Gastroesophageal sphincter (tissue), 4 donors: Measurements from ENCODE around the gene SMIM38. TPM values are rescaled to one million over a fixed set of nuclear protein-coding genes. Genes with fewer than 3 reads are reported as not detected.
A peak's percentile ranks its signal among the peaks of the same experiment; 100 is the strongest.

ENCODE experiments used
- ATAC-seq: fragments of 150-250 bp; one replicate; pipeline ENCODE4 v1.9.1; 2016; ENCODE audit warnings: mild to moderate bottlenecking, moderate library complexity
- H3K27ac ChIP-seq, 4 donors: fragments of 200-600 bp; sonication (generic) in 3 of 4; 1 replicate in 3 of 4; 2 replicates in 1 of 4; pipeline ENCODE4 v1.5.1; 2016 to 2019
- H3K27me3 ChIP-seq: fragments of 200-600 bp; sonication (generic); one replicate; pipeline ENCODE4 v1.5.1; 2019
- H3K36me3 ChIP-seq, 2 donors: fragments of 200-600 bp; sonication (generic); one replicate each; pipeline ENCODE4 v1.5.1; 2019; ENCODE audit warnings: control low read depth in 1 of 2
- H3K4me1 ChIP-seq, 3 donors: fragments of 200-600 bp; sonication (generic); 1 replicate in 2 of 3; 2 replicates in 1 of 3; pipeline ENCODE4 v1.5.1; 2016 to 2019; ENCODE audit warnings: control low read depth in 2 of 3
- H3K4me3 ChIP-seq, 2 donors: fragments of 200-600 bp; sonication (generic); one replicate each; pipeline ENCODE4 v1.5.1; 2019; ENCODE audit warnings: mild to moderate bottlenecking in 1 of 2, moderate library complexity in 1 of 2
- H3K9me3 ChIP-seq, 3 donors: fragments of 200-600 bp; sonication (generic); one replicate each; pipeline ENCODE4 v1.5.1; 2017 to 2019; ENCODE audit warnings: control low read depth in 2 of 3
- EP300 ChIP-seq: sonication (generic); formaldehyde crosslinking; IDR thresholded peaks from one replicate; pipeline ENCODE4 v1.6.1; 2017; ENCODE audit warnings: antibody characterized with exemption, mild to moderate bottlenecking
- POLR2A ChIP-seq, 2 donors: fragments of 450-650 bp; IDR thresholded peaks; one replicate each; pipeline ENCODE4 v1.6.1; 2017; ENCODE audit warnings: antibody characterized with exemption in 2 of 2, mild to moderate bottlenecking in 2 of 2, moderate library complexity in 1 of 2
- POLR2AphosphoS5 ChIP-seq: sonication (generic); formaldehyde crosslinking; IDR thresholded peaks from one replicate; pipeline ENCODE4 v1.6.1; 2017; ENCODE audit warnings: antibody characterized with exemption
- WGBS, 2 donors: methylation state at CpG; one replicate each; pipeline ENCODE4 v1.1.5; 2018; ENCODE audit warnings: low coverage in 1 of 2; 5-methylcytosine and 5-hydroxymethylcytosine counted together
- total RNA-seq, 4 donors: library from RNA; depleted of rRNA; stranded (reverse); fragments of >200 nt; gene quantifications; one replicate each; pipeline ENCODE4 v1.1.0, GENCODE V29; 2016
- TF ChIP-seq, protein P1 (sequence below), 4 experiments: fragments of 200-600 bp in 2 of 4; fragments of 450-650 bp in 2 of 4; sonication (generic) in 1 of 4; IDR thresholded peaks; one replicate each; pipeline ENCODE4 v1.5.1; 2017 to 2019; ENCODE audit warnings: antibody characterized with exemption in 4 of 4, mild to moderate bottlenecking in 2 of 4, moderate library complexity in 2 of 4

Gene SMIM38
- total RNA-seq, 4 donors from 2014 or later, result 1.2 to 2.3 (median 1.3) TPM

DNA sequence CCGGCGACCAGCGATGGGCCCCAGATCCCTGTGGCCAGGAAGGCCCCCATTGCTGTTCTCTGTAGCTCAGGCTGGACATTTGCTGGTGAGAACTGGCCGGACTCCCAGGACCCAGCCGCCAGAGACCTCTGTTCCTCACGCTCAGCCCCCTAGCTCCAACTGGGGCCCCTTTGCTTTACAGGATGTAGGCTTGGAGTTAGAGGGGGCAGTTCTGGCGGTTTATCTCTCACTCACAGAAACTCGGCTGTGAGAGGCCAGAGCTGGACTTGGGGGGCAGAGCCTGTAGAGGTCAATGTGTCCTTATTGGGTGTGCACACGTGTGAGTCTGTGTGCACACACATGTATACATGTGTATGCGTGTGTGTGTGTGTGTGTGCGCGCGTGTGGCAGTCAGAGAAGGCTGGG, 502 bp downstream of the SMIM38 start:
- H3K9me3 ChIP-seq, result no peaks in the 10 kb centered on the region
- H3K27ac ChIP-seq, result peak overlapping the region in 3 of 4 donors; percentile 56 to 76 (median 64)
- H3K4me3 ChIP-seq, result no peak overlapping the region
- WGBS, 2 donors, result 75 to 80% methylated on average over 1 to 4 of the region's 13 CpGs
- no peak for TF ChIP-seq EP300
- TF ChIP-seq, protein P1, sequence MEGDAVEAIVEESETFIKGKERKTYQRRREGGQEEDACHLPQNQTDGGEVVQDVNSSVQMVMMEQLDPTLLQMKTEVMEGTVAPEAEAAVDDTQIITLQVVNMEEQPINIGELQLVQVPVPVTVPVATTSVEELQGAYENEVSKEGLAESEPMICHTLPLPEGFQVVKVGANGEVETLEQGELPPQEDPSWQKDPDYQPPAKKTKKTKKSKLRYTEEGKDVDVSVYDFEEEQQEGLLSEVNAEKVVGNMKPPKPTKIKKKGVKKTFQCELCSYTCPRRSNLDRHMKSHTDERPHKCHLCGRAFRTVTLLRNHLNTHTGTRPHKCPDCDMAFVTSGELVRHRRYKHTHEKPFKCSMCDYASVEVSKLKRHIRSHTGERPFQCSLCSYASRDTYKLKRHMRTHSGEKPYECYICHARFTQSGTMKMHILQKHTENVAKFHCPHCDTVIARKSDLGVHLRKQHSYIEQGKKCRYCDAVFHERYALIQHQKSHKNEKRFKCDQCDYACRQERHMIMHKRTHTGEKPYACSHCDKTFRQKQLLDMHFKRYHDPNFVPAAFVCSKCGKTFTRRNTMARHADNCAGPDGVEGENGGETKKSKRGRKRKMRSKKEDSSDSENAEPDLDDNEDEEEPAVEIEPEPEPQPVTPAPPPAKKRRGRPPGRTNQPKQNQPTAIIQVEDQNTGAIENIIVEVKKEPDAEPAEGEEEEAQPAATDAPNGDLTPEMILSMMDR (IDR thresholded peaks at IDR 0.05), result no peak
- no peak for TF ChIP-seq POLR2AphosphoS5
- no peak for TF ChIP-seq POLR2A (IDR thresholded peaks at IDR 0.05)
- no peaks in the 10 kb centered on the region for H3K27me3 ChIP-seq
- peaks cover 0 to 40% (median 0%) of the 10 kb centered on the region in 3 donors for H3K4me1 ChIP-seq
- no peak for ATAC-seq
- H3K36me3 ChIP-seq, result peaks cover 0 to 15% of the 10 kb centered on the region in 2 donors

GRCh38 chr11:69156673-69157155, 979 bp downstream of the SMIM38 start:
- TF ChIP-seq POLR2AphosphoS5 (no peak), POLR2A (IDR thresholded peaks at IDR 0.05) (no peak), EP300 (no peak)
- TF ChIP-seq, protein P1 (IDR thresholded peaks at IDR 0.05), result no peak
- H3K4me3 ChIP-seq, result peak overlapping the region in 1 of 2 donors; percentile 26
- ATAC-seq, result peak; percentile 6

DNA sequence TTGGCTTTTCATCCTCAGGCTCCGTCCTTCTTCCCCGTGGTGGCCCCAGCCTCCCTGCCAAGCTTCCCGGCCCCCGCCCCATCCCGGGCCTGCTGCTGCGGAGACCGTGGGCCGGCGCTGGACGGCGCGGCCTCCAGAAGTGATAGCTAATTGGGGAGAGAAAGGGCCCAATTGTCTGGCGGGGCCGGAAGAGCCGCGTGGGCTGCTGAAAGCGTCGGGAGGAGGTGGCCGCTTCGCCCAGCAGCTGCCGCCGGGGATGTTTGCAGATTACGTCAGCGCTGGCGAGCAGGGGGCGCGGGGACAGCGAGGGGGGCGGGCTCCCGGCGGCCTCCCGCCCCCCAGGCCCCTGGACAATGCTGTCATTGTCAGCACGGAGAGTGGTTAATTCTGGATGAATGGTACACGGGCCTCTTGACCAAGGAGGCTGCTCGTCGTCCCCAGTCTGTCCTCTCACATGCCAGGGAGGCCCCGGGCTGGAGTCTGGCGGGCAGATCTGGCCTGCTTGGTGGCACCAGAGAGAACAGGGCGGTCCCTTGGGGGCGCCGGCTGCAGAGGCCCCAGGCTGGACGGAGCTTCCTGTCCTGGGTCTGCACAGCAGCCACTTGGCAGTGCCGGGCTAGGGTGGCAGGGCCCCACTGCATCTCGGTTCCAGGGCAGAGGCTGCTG, 1.6 kb downstream of the SMIM38 start:
- 20% methylated on average over 2 of the region's 44 CpGs; no CpG with 5 or more reads in 1 of the 2 donors for WGBS, 2 donors
- peaks cover 0 to 40% (median 0%) of the 10 kb centered on the region in 3 donors for H3K4me1 ChIP-seq
- peak; percentile 61 for ATAC-seq
- H3K4me3 ChIP-seq, result peak overlapping the region in 1 of 2 donors; percentile 26
- TF ChIP-seq POLR2AphosphoS5 (no peak), POLR2A (IDR thresholded peaks at IDR 0.05) (peak in 1 of 2 donors; percentile 17), EP300 (no peak)
- TF ChIP-seq, protein P1 (IDR thresholded peaks at IDR 0.05), result no peak
- H3K27me3 ChIP-seq, result no peaks in the 10 kb centered on the region
- no peaks in the 10 kb centered on the region for H3K9me3 ChIP-seq
- H3K27ac ChIP-seq, result peak overlapping the region in 3 of 4 donors; percentile 56 to 76 (median 64)
- peaks cover 0 to 15% of the 10 kb centered on the region in 2 donors for H3K36me3 ChIP-seq

More at GRCh38 chr11:69156673-69157155, 979 bp downstream of the SMIM38 start:
- Histone ChIP-seq H3K9me3 (no peaks in the 10 kb centered on the region), H3K4me1 (peaks cover 0 to 40% (median 0%) of the 10 kb centered on the region in 3 donors), H3K36me3 (peaks cover 0 to 15% of the 10 kb centered on the region in 2 donors), H3K27me3 (no peaks in the 10 kb centered on the region), H3K27ac (peak overlapping the region in 3 of 4 donors; percentile 56 to 76 (median 64))
- WGBS, 2 donors, result 51% methylated on average over 3 of the region's 15 CpGs; no CpG with 5 or more reads in 1 of the 2 donors

- no peak for ATAC-seq
- no CpG with 5 or more reads among the region's 15 CpGs for WGBS, 2 donors
- Histone ChIP-seq H3K9me3 (peaks cover 0 to 4% (median 0%) of the 10 kb centered on the region in 3 donors), H3K27ac (peak overlapping the region in 3 of 4 donors; percentile 28 to 76 (median 64)), H3K27me3 (no peaks in the 10 kb centered on the region), H3K4me1 (peaks cover 0 to 40% (median 0%) of the 10 kb centered on the region in 3 donors), H3K36me3 (peaks cover 0 to 15% of the 10 kb centered on the region in 2 donors), H3K4me3 (no peak overlapping the region)
- TF ChIP-seq, protein P1 (IDR thresholded peaks at IDR 0.05), result no peak
- TF ChIP-seq POLR2A (IDR thresholded peaks at IDR 0.05) (no peak), POLR2AphosphoS5 (no peak), EP300 (no peak)
Observed at GRCh38 chr11:69157822-69158231, 2.1 kb downstream of the SMIM38 start.
